H9 (cell line): ENCODE measurements around the gene TNFAIP2. TPM values are rescaled to one million over a fixed set of nuclear protein-coding genes. Genes with fewer than 3 reads are reported as not detected.

Experiments used
- DNase-seq: peaks from one replicate; pipeline ENCODE4 v3.0.0-alpha.2; 2017
- H2AFZ ChIP-seq: one replicate; pipeline ENCODE4 v1.6.1; 2013; ENCODE audit warnings: mild to moderate bottlenecking, low read length, control low read depth, moderate library complexity
- H2AK5ac ChIP-seq: 2 replicates; pipeline ENCODE4 v1.6.1; 2013; ENCODE audit warnings: low read length, control low read depth, mixed read lengths; ENCODE audit not compliant: insufficient read length
- H2BK120ac ChIP-seq: one replicate; pipeline ENCODE4 v1.6.1; 2013; ENCODE audit warnings: low read depth, mild to moderate bottlenecking, low read length, control low read depth, inconsistent platforms; ENCODE audit not compliant: poor library complexity, severe bottlenecking
- H2BK12ac ChIP-seq: 2 replicates; pipeline ENCODE4 v1.6.1; 2013; ENCODE audit warnings: low read length, control low read depth, mixed read lengths, low read depth; ENCODE audit not compliant: insufficient read length
- H2BK15ac ChIP-seq: 2 replicates; pipeline ENCODE4 v1.6.1; 2013; ENCODE audit warnings: low read depth, low read length, control low read depth
- H2BK20ac ChIP-seq: one replicate; pipeline ENCODE4 v1.6.1; 2013; ENCODE audit warnings: low read depth, mild to moderate bottlenecking, low read length, control low read depth, inconsistent platforms; ENCODE audit not compliant: poor library complexity, severe bottlenecking
- H2BK5ac ChIP-seq: 2 replicates; pipeline ENCODE4 v1.6.1; 2013; ENCODE audit warnings: low read length, control low read depth, mixed read lengths; ENCODE audit not compliant: insufficient read length
- H3K14ac ChIP-seq: 2 replicates; pipeline ENCODE4 v1.6.1; 2013; ENCODE audit warnings: low read length, control low read depth; ENCODE audit not compliant: insufficient read depth
- H3K18ac ChIP-seq: 2 replicates; pipeline ENCODE4 v1.6.1; 2013; ENCODE audit warnings: low read depth, mild to moderate bottlenecking, mixed read lengths, low read length, control low read depth; ENCODE audit not compliant: insufficient read length
- H3K23ac ChIP-seq: 2 replicates; pipeline ENCODE4 v1.6.1; 2013; ENCODE audit warnings: low read length, control low read depth, mixed read lengths, low read depth; ENCODE audit not compliant: insufficient read length
- H3K23me2 ChIP-seq: 2 replicates; pipeline ENCODE4 v1.6.1; 2013; ENCODE audit warnings: low read depth, mild to moderate bottlenecking, mixed read lengths, low read length, control low read depth; ENCODE audit not compliant: insufficient read length, poor library complexity, severe bottlenecking
- H3K27ac ChIP-seq: 2 replicates; pipeline ENCODE4 v1.5.1; 2013; ENCODE audit warnings: low read length, control low read depth, mixed read lengths, low read depth; ENCODE audit not compliant: insufficient read length
- H3K27me3 ChIP-seq: 2 replicates; pipeline ENCODE4 v1.6.1; 2013; ENCODE audit warnings: low read length, control low read depth, inconsistent platforms; ENCODE audit not compliant: insufficient read depth
- H3K4ac ChIP-seq: 2 replicates; pipeline ENCODE4 v1.6.1; 2013; ENCODE audit warnings: low read depth, mild to moderate bottlenecking, control low read depth, inconsistent platforms, low read length, moderate library complexity
- H3K4me1 ChIP-seq: 2 replicates; pipeline ENCODE4 v1.6.1; 2013; ENCODE audit warnings: low read length, control low read depth, inconsistent platforms; ENCODE audit not compliant: insufficient read depth
- H3K4me2 ChIP-seq: 2 replicates; pipeline ENCODE4 v1.6.1; 2013; ENCODE audit warnings: low read length, control low read depth, mixed read lengths; ENCODE audit not compliant: insufficient read length, insufficient read depth
- H3K56ac ChIP-seq: 2 replicates; pipeline ENCODE4 v1.6.1; 2013; ENCODE audit warnings: low read depth, mild to moderate bottlenecking, mixed read lengths, low read length, control low read depth; ENCODE audit not compliant: insufficient read length
- H3K79me1 ChIP-seq: 2 replicates; pipeline ENCODE4 v1.6.1; 2013; ENCODE audit warnings: low read depth, mild to moderate bottlenecking, moderate library complexity, low read length, control low read depth, inconsistent platforms; ENCODE audit not compliant: insufficient read depth, poor library complexity, severe bottlenecking
- H3K79me2 ChIP-seq: 2 replicates; pipeline ENCODE4 v1.6.1; 2013; ENCODE audit warnings: low read length, control low read depth, inconsistent platforms; ENCODE audit not compliant: insufficient read depth
- H3K9ac ChIP-seq: 2 replicates; pipeline ENCODE4 v1.6.1; 2013; ENCODE audit warnings: low read length, control low read depth, mixed read lengths; ENCODE audit not compliant: insufficient read length; ENCODE audit errors: extremely low read depth
- H3K9me3 ChIP-seq: one replicate; pipeline ENCODE4 v1.6.1; 2013; ENCODE audit warnings: low read depth, low read length, inconsistent platforms; ENCODE audit not compliant: control insufficient read depth
- H3T11ph ChIP-seq: one replicate; pipeline ENCODE4 v1.6.1; 2013; ENCODE audit warnings: mild to moderate bottlenecking, low read length, control low read depth, inconsistent platforms
- H4K20me1 ChIP-seq: one replicate; pipeline ENCODE4 v1.6.1; 2013; ENCODE audit not compliant: control insufficient read depth, insufficient read length, insufficient read depth
- H4K5ac ChIP-seq: 2 replicates; pipeline ENCODE4 v1.6.1; 2013; ENCODE audit warnings: low read depth, mild to moderate bottlenecking, mixed read lengths, low read length, control low read depth; ENCODE audit not compliant: insufficient read length
- H4K8ac ChIP-seq: replicated peaks from 2 replicates; pipeline ENCODE4 v1.6.1; 2013; ENCODE audit warnings: low read length, control low read depth, mixed read lengths, low read depth; ENCODE audit not compliant: insufficient read length
- H4K91ac ChIP-seq: 2 replicates; pipeline ENCODE4 v1.6.1; 2013; ENCODE audit warnings: low read depth, mild to moderate bottlenecking, moderate library complexity, mixed read lengths, low read length, control low read depth; ENCODE audit not compliant: insufficient read length
- H3K27ac Mint-ChIP-seq, 3 experiments: 2 replicates in 2 of 3; 3 replicates in 1 of 3; pipeline ENCODE4 v1.8.0; 2020 to 2021; ENCODE audit warnings: mixed read lengths in 3 of 3, mild to moderate bottlenecking in 1 of 3, moderate library complexity in 1 of 3
- H3K27me3 Mint-ChIP-seq: 2 replicates; pipeline ENCODE4 v1.8.0; 2021; ENCODE audit warnings: low read depth, mild to moderate bottlenecking, moderate library complexity, mixed read lengths
- H3K36me3 Mint-ChIP-seq, 3 experiments: 2 replicates in 2 of 3; 3 replicates in 1 of 3; pipeline ENCODE4 v1.8.0; 2020 to 2021; ENCODE audit warnings: low read depth in 3 of 3, mixed read lengths in 3 of 3; ENCODE audit not compliant: insufficient read depth in 1 of 3
- H3K4me1 Mint-ChIP-seq, 2 experiments: 2 replicates each; pipeline ENCODE4 v1.8.0; 2020; ENCODE audit warnings: mixed read lengths in 2 of 2
- H3K4me3 Mint-ChIP-seq, 2 experiments: 2 replicates in 1 of 2; 3 replicates in 1 of 2; pipeline ENCODE4 v1.8.0; 2020 to 2021; ENCODE audit warnings: mild to moderate bottlenecking in 2 of 2, mixed read lengths in 2 of 2, moderate library complexity in 1 of 2
- H3K9me3 Mint-ChIP-seq, 2 experiments: 2 replicates in 1 of 2; 3 replicates in 1 of 2; pipeline ENCODE4 v1.8.0; 2020; ENCODE audit warnings: mild to moderate bottlenecking in 2 of 2, mixed read lengths in 2 of 2, moderate library complexity in 1 of 2
- WGBS: extraction: QIAGEN DNeasy Blood & Tissue Kit; methylation state at CpG from one replicate; pipeline ENCODE4 v1.1.7; 2013; ENCODE audit warnings: missing lambda C conversion rate, low lambda C conversion rate, mixed read lengths; ENCODE audit not compliant: insufficient read length; ENCODE audit errors: extremely low coverage; 5-methylcytosine and 5-hydroxymethylcytosine counted together
- total RNA-seq: library from RNA; stranded (reverse); gene quantifications from 2 replicates; pipeline ENCODE4 v1.2.1, GENCODE V29; 2021
- TF ChIP-seq, protein P1 (sequence below): fragments of 200-600 bp; sonication (generic); conservative IDR thresholded peaks from 3 replicates; pipeline ENCODE4 v1.8.0; 2021; ENCODE audit warnings: antibody characterized with exemption, mild to moderate bottlenecking

Gene TNFAIP2
- total RNA-seq, 1 experiment from 2014 or later, result 29.3 TPM

DNA sequence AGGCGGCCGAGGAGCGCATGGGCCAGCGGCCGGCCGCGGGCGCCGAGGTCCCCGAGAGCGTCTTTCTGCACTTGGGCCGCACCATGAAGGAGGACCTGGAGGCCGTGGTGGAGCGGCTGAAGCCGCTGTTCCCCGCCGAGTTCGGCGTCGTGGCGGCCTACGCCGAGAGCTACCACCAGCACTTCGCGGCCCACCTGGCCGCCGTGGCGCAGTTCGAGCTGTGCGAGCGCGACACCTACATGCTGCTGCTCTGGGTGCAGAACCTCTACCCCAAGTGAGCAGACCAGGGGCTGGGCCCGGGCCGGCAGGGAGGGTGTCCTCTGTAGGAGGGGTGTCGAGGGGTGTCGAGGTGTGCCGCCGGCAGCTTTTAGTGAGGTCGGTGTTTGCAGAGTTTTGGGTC lies 4.1 kb downstream of the TNFAIP2 start:
- TF ChIP-seq, protein P1, sequence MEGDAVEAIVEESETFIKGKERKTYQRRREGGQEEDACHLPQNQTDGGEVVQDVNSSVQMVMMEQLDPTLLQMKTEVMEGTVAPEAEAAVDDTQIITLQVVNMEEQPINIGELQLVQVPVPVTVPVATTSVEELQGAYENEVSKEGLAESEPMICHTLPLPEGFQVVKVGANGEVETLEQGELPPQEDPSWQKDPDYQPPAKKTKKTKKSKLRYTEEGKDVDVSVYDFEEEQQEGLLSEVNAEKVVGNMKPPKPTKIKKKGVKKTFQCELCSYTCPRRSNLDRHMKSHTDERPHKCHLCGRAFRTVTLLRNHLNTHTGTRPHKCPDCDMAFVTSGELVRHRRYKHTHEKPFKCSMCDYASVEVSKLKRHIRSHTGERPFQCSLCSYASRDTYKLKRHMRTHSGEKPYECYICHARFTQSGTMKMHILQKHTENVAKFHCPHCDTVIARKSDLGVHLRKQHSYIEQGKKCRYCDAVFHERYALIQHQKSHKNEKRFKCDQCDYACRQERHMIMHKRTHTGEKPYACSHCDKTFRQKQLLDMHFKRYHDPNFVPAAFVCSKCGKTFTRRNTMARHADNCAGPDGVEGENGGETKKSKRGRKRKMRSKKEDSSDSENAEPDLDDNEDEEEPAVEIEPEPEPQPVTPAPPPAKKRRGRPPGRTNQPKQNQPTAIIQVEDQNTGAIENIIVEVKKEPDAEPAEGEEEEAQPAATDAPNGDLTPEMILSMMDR, result no peak
- no peaks in the 10 kb centered on the region for H3K27me3 ChIP-seq
- Mint-ChIP-seq H3K27me3 (peaks cover 38% of the 10 kb centered on the region), H3K9me3 (no peaks in the 10 kb centered on the region), H3K36me3 (peaks cover 0 to 5% (median 0%) of the 10 kb centered on the region in 3 experiments; a peak in 4 of 7 replicates), H3K4me3 (peak overlapping the region in 1 of 2 experiments; percentile 51; a peak in 1 of 5 replicates), H3K27ac (no peak overlapping the region), H3K4me1 (peaks cover 10 to 22% of the 10 kb centered on the region in 2 experiments)
- no peak overlapping the region for H3T11ph ChIP-seq
- no peak overlapping the region for H2BK120ac ChIP-seq
- H3K79me2 ChIP-seq, result no peaks in the 10 kb centered on the region
- H3K4me1 ChIP-seq, result no peaks in the 10 kb centered on the region
- no peak overlapping the region for H3K4ac ChIP-seq
- peaks cover 9% of the 10 kb centered on the region for H4K20me1 ChIP-seq
- no peaks in the 10 kb centered on the region for H3K9me3 ChIP-seq
- H4K5ac ChIP-seq, result no peak overlapping the region
- no peak overlapping the region; the same call in 1 of the 2 replicates for H3K14ac ChIP-seq
- DNase-seq, result no peak
- H2BK15ac ChIP-seq, result no peak overlapping the region
- H2AFZ ChIP-seq, result no peak overlapping the region
- H3K23me2 ChIP-seq, result no peaks in the 10 kb centered on the region
- no CpG with 5 or more reads among the region's 39 CpGs for WGBS
- H2AK5ac ChIP-seq, result no peak overlapping the region
- H2BK20ac ChIP-seq, result no peak overlapping the region
- H3K9ac ChIP-seq, result no peak overlapping the region
- no peak overlapping the region for H3K23ac ChIP-seq
- H3K18ac ChIP-seq, result no peak overlapping the region
- no peak overlapping the region for H4K91ac ChIP-seq
- H2BK5ac ChIP-seq, result no peak overlapping the region
- no peak overlapping the region for H3K4me2 ChIP-seq
- H3K56ac ChIP-seq, result no peak overlapping the region
- no peaks in the 10 kb centered on the region for H3K79me1 ChIP-seq
- H3K27ac ChIP-seq, result no peak overlapping the region
- H2BK12ac ChIP-seq, result no peak overlapping the region
- no peak overlapping the region for H4K8ac ChIP-seq
